Mucosa of rectum (tissue), 2 donors: ENCODE results near the gene ETFA.

Experiments
- H3K27ac ChIP-seq, 2 donors: one replicate each; pipeline ENCODE4 v1.7.0; 2013; ENCODE audit warnings: inconsistent platforms in 2 of 2, low read depth in 2 of 2, low read length in 2 of 2
- H3K27me3 ChIP-seq, 2 donors: one replicate each; pipeline ENCODE4 v1.7.0; 2013; ENCODE audit warnings: low read length in 2 of 2; ENCODE audit not compliant: control insufficient read depth in 2 of 2, insufficient read depth in 2 of 2
- H3K36me3 ChIP-seq, 2 donors: one replicate each; pipeline ENCODE4 v1.7.0; 2013; ENCODE audit warnings: low read length in 2 of 2; ENCODE audit not compliant: control insufficient read depth in 2 of 2, insufficient read depth in 2 of 2
- H3K4me1 ChIP-seq, 2 donors: one replicate each; pipeline ENCODE4 v1.7.0; 2013; ENCODE audit warnings: low read length in 2 of 2, mild to moderate bottlenecking in 1 of 2; ENCODE audit not compliant: control insufficient read depth in 2 of 2, insufficient read depth in 2 of 2
- H3K4me3 ChIP-seq, 2 donors: one replicate each; pipeline ENCODE4 v1.7.0; 2013; ENCODE audit warnings: low read length in 2 of 2
- H3K9ac ChIP-seq, 2 donors: one replicate each; pipeline ENCODE4 v1.7.0; 2013; ENCODE audit warnings: low read length in 2 of 2, low read depth in 1 of 2, mild to moderate bottlenecking in 1 of 2
- H3K9me3 ChIP-seq, 2 donors: one replicate each; pipeline ENCODE4 v1.7.0; 2013; ENCODE audit warnings: low read length in 2 of 2; ENCODE audit not compliant: control insufficient read depth in 2 of 2
- donor health status: healthy.
- donor health status: Normal muscosa, but diverticular disease.

ETFA gene

DNA sequence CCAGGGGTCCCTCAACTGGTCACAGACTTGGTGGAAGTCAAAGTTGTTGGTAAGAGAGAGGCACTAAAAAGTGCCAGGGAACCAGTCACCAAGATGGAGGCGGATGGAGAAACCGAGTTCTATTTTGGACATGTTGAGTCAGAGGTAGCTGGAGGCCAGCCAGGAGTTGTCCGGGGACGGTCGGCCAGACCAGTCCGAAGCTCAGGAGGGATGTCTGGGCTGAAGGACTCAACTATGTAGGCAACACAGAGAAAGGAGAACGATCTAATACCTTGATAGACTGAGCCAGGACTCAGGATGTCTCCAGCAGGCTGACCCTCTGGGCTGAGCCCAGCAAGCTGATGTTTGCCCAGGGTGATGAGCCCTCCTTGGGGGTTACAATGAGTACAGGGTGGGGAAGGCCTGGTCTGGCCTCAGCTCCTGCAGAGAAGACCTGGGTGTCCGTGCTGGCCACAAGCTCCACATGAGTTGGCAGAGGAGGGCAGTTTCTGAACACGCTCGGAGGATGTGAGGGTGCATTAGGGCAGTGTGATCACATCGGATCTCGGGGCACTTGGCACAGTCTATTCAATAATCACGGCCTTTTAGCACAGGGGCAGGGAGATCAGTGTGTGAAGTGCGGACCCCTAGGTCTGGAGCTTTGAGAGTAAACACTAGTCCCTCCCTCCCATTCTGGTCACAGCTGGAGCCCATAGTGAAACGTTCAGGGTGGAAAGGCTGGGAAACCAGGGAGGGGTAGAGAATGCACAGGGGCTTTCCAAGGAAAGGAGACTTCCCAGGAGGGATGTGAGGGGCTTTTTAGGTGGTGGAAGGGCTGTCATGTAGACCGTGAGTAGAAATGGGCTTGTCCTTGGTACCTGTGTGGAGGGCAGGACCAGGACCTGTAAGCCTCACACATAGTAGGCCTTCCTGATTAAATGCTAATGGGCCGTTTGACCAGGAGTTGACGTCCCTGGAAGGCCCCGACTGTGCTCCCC, 111.9 kb downstream of the ETFA start:
- Histone ChIP-seq H3K27ac (no peak overlapping the region), H3K27me3 (no peaks in the 10 kb centered on the region), H3K9ac (no peak overlapping the region), H3K36me3 (peaks cover 0 to 3% of the 10 kb centered on the region in 2 donors), H3K4me1 (peaks cover 16 to 22% of the 10 kb centered on the region in 2 donors), H3K4me3 (no peak overlapping the region), H3K9me3 (no peaks in the 10 kb centered on the region)

DNA sequence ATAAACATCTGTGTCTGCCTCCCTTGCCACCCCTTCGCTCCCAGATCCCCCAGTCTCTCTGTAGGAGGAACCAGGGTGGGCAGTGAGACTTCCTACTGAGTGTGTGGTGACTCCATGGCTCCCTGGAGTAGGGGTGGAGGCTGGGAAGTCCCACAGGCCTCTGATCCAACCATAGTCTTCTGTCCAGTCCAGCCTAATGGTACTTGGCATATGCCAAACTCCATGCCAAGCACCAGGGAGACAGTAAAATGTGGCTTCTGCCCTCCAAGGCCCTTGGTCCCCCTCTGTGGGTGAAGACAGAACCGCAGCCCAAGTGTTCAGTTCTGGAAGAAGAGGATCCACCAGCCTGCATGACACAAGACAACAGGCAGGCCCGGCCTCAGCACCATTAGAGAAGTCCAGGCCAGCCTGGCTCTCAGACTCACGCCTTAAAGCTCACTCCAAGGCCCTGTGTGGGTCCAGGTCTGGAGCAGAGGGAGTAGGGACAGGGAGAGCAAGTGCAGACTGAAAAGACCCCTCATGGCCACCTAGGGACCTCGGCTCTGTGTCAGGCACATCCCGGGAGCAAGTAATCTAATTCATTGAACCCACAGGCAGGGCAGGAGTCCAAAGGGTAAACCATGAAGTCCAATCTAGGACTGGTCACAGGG, 112.7 kb downstream of the ETFA start:
- H3K9me3 ChIP-seq, result no peaks in the 10 kb centered on the region
- no peak overlapping the region for H3K9ac ChIP-seq
- H3K36me3 ChIP-seq, result peaks cover 0 to 3% of the 10 kb centered on the region in 2 donors
- no peak overlapping the region for H3K4me3 ChIP-seq
- peaks cover 16 to 22% of the 10 kb centered on the region in 2 donors for H3K4me1 ChIP-seq
- H3K27ac ChIP-seq, result no peak overlapping the region
- H3K27me3 ChIP-seq, result no peaks in the 10 kb centered on the region

DNA sequence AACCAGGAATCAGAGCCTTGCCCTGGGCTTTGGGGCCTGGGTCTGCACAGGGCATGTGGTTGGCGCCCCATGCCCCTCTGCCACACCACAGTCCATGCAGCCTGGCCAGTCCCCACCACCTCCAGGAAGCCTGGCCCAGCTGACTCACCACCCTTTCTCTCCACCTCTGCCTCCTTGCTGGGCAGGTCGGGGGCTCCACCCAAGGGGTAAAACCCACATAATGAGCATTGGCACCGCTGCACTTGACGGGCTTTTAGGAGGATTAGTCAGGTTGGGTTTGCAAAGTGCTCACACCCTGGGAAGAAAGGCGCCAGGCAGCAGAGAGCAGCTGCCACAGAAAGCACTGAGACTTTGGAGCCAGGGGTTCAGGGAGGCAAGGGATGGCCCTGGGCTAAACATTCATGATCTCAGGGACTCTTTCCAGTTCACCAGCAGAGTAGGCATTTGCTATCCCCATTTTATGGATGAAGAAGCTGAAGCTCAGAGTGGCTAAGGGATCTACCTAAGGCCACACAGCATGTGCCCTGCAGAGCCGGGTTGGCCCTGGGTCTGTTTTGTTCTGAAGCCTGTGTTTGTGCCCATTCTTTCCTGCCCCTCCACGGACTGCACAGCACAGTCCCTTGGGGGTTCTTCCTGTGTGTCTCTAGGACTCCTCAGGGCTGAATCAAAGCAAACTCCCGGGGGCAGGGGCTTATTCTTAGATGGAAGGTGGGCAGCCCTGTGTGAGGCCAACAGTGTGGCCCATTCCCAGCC, 113.4 kb downstream of the ETFA start:
- no peak overlapping the region for H3K9ac ChIP-seq
- H3K36me3 ChIP-seq, result peaks cover 0 to 3% of the 10 kb centered on the region in 2 donors
- H3K27me3 ChIP-seq, result no peaks in the 10 kb centered on the region
- H3K27ac ChIP-seq, result peak overlapping the region in 1 of 2 donors; percentile 63
- H3K9me3 ChIP-seq, result no peaks in the 10 kb centered on the region
- H3K4me3 ChIP-seq, result no peak overlapping the region
- peaks cover 16 to 22% of the 10 kb centered on the region in 2 donors for H3K4me1 ChIP-seq

DNA sequence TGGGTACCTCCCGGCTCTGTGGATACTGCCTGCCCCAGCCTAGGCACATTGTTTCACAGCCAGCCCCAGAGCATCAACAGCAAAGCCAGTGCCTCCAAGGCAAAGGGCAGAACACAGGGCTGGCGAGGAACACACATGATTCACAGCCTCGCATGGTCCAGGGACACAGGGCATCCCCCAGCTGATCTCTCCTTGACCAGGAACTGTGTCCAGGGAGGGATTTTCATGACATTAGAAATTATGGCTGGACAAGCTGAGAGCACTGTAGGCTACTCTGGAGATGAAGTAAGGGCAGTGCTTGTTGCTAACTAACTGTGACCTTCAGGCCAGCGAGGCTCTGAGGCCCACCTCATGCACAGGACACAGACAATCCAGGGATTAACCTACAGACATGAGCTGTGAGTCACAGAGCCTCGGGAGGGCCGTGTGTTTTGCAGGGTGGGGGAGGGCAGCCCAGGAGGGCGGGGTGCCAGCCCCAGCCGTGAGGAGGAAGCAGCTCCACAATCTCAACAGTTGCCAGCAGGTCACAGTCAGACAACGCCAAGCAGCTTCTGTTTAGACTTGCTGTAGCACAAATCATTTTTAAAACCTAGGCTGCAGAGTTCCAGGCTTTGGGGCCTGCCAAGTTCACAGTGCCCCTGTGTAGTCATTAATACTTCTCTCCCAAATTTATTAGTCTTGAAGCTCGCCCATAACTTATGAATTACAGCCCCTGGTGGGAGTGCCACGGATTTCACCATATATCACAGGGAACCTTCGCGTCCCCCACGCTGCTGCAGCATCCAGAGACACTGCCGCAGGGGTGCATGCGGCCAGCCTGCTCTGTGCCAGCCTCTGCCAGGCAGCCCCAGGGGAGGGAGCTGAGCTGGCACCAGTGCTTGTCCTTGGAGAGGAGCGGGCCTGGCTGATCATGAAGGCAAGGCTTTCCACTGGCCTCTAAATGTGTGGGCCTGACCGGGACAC, 114.7 kb downstream of the ETFA start:
- H3K4me1 ChIP-seq, result peaks cover 16 to 23% of the 10 kb centered on the region in 2 donors

DNA sequence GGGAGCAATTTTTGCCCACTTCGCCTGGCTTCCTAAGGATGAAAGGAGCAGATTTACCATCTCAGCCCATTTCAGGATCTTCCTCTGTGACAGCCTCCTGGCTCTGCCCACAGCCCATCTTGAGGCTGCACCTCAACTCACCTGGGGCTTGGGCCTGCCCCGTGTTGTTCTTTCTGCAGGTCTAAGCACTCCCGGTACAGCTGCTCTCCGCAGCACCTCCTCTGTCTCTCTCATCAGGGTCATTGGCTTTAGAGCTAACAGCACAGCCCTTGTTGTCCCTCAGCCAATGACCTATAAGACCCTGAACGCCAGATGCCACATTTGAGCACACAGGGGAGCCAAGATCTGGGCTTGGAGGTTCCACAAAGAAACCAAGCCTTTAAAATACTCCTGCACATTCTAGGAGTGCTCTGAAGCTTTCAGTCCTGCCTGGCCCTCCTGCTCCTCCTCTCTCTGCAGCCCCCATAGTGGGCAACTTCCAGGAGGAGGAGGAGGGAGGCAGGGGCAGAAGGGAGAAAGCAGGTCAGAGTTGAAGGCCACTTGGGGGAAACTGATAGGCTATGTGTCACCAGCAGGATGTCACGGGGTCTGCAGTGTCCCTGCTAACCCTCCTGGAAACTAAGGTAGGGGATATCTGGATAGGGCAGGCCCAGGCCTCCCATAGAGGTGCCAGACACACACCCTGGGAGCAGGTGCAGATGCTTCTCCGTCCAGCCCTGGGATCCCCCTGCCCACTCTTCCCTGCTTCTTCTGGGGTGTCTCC, 115.6 kb downstream of the ETFA start:
- Histone ChIP-seq H3K4me1 (peaks cover 21 to 31% of the 10 kb centered on the region in 2 donors), H3K27me3 (no peaks in the 10 kb centered on the region), H3K9me3 (no peaks in the 10 kb centered on the region), H3K27ac (no peak overlapping the region), H3K4me3 (no peak overlapping the region), H3K36me3 (peaks cover 0 to 3% of the 10 kb centered on the region in 2 donors), H3K9ac (no peak overlapping the region)

More for the DNA sequence above, 114.7 kb downstream of the ETFA start:
- Histone ChIP-seq H3K27me3 (no peaks in the 10 kb centered on the region), H3K36me3 (peaks cover 0 to 3% of the 10 kb centered on the region in 2 donors), H3K27ac (peak overlapping the region; percentile 63 to 67), H3K9ac (peak overlapping the region; percentile 32 to 34), H3K9me3 (no peaks in the 10 kb centered on the region), H3K4me3 (no peak overlapping the region)

DNA sequence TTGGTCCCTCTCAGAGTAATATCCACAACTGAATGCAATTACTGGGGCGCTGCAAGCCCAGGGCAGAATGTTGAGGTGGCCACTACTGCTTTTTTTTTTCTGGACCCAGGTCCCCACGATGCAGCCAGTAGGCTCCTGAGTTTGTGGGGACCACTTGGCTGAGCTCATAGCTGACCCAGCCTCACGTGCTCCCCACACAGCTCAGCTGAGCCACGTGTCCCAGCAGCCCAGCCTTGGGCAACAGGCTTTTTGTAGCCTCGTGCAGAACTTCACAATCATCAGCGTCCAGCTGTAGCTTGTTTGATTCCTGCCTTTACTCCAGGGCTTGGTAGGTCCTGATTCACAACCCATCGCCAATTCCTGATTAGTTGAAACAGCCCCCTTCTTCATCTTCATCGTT, 117.3 kb downstream of the ETFA start:
- Histone ChIP-seq H3K9me3 (no peaks in the 10 kb centered on the region), H3K27me3 (peaks cover under 1 to 14% of the 10 kb centered on the region in 2 donors), H3K4me3 (no peak overlapping the region), H3K36me3 (no peaks in the 10 kb centered on the region), H3K9ac (no peak overlapping the region), H3K27ac (no peak overlapping the region), H3K4me1 (peaks cover 26 to 32% of the 10 kb centered on the region in 2 donors)

DNA sequence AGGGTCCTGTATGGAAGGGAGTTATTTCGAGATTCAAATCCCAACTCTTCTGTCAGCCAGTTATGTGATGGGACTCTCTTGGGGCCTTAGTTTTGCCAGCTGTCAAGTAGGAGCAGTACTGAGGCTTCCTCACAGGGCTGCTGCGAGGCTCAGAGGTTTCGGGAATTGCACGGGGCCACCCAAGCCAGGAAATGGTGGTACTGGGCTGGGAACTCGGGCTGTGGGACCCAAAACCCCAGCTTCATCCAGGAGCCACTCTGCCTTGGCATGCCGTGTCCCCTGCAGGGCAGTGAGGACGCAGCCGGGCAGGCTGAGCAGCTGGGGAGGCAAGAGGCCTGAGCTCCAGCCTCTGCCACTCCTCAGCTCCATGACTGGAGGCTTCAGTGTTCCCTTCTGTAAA, 118.6 kb downstream of the ETFA start:
- Histone ChIP-seq H3K4me1 (peaks cover 26 to 29% of the 10 kb centered on the region in 2 donors), H3K36me3 (no peaks in the 10 kb centered on the region), H3K27me3 (peaks cover 3 to 14% of the 10 kb centered on the region in 2 donors), H3K27ac (no peak overlapping the region), H3K4me3 (no peak overlapping the region), H3K9me3 (no peaks in the 10 kb centered on the region), H3K9ac (no peak overlapping the region)

DNA sequence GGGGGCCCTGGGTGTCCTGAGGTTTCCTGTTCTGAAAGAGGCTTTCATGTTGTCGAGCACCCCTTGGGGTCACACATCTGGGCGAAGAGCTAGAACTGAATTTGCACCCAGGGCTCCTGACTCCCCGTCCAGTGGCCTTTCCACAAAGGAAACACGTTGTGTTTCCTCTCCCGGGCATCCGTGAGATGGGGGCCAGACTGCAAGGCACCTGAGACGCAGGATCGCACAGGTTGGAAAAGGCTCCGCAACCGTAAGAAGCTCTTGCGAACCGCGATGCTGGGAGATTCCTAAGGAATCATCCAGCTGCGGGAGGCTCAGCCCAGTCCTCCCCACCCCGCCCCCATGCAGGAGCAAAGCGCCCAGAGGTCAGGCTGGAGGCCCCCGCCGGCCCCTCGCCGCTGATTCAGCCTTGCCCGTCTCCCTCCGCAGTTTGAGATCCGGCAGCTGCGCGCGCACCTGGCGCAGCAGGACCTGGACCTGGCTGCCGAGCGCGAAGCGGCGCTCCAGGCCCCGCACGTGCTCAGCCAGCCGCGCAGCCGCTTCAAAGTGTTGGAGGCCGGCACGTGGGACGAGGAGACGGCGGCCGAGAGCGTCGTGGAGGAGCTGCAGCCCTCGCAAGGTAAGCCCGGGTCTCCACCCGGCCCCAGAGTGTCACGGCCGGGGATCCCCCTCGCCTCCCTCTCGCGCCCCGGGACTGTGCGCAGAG, 119.6 kb downstream of the ETFA start:
- H3K36me3 ChIP-seq, result no peaks in the 10 kb centered on the region
- H3K9ac ChIP-seq, result peak overlapping the region in 1 of 2 donors; percentile 28
- no peaks in the 10 kb centered on the region for H3K9me3 ChIP-seq
- H3K27me3 ChIP-seq, result peaks cover 3 to 17% of the 10 kb centered on the region in 2 donors
- H3K4me1 ChIP-seq, result peaks cover 16 to 19% of the 10 kb centered on the region in 2 donors
- H3K27ac ChIP-seq, result no peak overlapping the region
- no peak overlapping the region for H3K4me3 ChIP-seq
